Spleen (tissue), 7 donors: Measurements from ENCODE around the gene CLDN1.

ENCODE experiments used
- CTCF ChIP-seq, 11 experiments: fragments of 200-600 bp in 7 of 11; fragments of 450-650 bp in 4 of 11; sonication (generic) in 4 of 11; IDR thresholded peaks in 8 of 11; conservative IDR thresholded peaks in 3 of 11; 1 replicate in 7 of 11; 2 replicates in 4 of 11; pipeline versions ENCODE4 v1.4.0 to v1.8.0; 2016 to 2021; ENCODE audit warnings: antibody characterized with exemption in 11 of 11, inconsistent platforms in 4 of 11, mild to moderate bottlenecking in 1 of 11
- POLR2A ChIP-seq, 3 donors: fragments of 450-650 bp; IDR thresholded peaks; one replicate each; pipeline ENCODE4 v1.5.1; 2017; ENCODE audit warnings: antibody characterized with exemption in 3 of 3, mild to moderate bottlenecking in 1 of 3
- donor health status: DM: no; HTN: no; CAD: no; lungs with moderate emphysema.
- donor health status: DM: no; HTN: no; CAD: no.
- donor health status: DM: no; HTN: no; CAD: no.

GRCh38 chr3:190359813-190360212 lies 37.6 kb upstream of the CLDN1 start:
- TF ChIP-seq POLR2A (IDR thresholded peaks at IDR 0.05) (no peak), CTCF (IDR thresholded peaks at IDR 0.05 in 8 of 11, conservative IDR thresholded peaks at IDR 0.05 in 3 of 11) (no peak)
